ENCODE measurements around the gene RNF227. TPM values are rescaled to one million over a fixed set of nuclear protein-coding genes. Genes with fewer than 3 reads are reported as not detected.

Gene RNF227
- total and polyA plus RNA-seq, 2 of the 13 experiments (the other 11 are each of a cell fraction or from before 2014, with no cell fraction given) = 0.20 to 0.79 TPM

DNA sequence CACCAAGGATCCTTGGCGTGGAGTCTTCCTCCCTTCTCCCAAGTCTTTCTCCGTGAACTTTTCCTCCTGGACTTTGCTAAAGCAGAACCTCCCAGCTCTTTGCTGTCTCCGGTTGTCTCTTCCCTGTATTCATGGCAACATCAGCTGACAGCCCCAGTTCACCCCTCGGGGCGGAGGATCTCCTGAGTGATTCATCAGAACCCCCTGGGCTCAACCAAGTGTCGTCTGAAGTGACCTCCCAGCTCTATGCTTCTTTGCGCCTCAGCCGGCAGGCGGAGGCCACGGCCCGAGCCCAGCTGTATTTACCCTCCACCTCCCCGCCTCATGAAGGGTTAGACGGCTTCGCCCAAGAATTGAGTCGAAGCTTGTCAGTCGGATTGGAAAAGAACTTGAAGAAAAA is 16.9 kb upstream of the RNF227 start (continued):
- TF ChIP-seq, protein P1, sequence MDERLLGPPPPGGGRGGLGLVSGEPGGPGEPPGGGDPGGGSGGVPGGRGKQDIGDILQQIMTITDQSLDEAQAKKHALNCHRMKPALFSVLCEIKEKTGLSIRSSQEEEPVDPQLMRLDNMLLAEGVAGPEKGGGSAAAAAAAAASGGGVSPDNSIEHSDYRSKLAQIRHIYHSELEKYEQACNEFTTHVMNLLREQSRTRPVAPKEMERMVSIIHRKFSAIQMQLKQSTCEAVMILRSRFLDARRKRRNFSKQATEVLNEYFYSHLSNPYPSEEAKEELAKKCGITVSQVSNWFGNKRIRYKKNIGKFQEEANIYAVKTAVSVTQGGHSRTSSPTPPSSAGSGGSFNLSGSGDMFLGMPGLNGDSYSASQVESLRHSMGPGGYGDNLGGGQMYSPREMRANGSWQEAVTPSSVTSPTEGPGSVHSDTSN (CRISPR knock-in tag; IDR thresholded peaks at IDR 0.05) = peak; percentile 45; the same call in 1 of the 2 replicates
- no peak for TF ChIP-seq LCORL (IDR thresholded peaks at IDR 0.05)
- TF ChIP-seq LCORL (CRISPR knock-in tag; IDR thresholded peaks at IDR 0.05) = no peak
- TF ChIP-seq, protein P2, sequence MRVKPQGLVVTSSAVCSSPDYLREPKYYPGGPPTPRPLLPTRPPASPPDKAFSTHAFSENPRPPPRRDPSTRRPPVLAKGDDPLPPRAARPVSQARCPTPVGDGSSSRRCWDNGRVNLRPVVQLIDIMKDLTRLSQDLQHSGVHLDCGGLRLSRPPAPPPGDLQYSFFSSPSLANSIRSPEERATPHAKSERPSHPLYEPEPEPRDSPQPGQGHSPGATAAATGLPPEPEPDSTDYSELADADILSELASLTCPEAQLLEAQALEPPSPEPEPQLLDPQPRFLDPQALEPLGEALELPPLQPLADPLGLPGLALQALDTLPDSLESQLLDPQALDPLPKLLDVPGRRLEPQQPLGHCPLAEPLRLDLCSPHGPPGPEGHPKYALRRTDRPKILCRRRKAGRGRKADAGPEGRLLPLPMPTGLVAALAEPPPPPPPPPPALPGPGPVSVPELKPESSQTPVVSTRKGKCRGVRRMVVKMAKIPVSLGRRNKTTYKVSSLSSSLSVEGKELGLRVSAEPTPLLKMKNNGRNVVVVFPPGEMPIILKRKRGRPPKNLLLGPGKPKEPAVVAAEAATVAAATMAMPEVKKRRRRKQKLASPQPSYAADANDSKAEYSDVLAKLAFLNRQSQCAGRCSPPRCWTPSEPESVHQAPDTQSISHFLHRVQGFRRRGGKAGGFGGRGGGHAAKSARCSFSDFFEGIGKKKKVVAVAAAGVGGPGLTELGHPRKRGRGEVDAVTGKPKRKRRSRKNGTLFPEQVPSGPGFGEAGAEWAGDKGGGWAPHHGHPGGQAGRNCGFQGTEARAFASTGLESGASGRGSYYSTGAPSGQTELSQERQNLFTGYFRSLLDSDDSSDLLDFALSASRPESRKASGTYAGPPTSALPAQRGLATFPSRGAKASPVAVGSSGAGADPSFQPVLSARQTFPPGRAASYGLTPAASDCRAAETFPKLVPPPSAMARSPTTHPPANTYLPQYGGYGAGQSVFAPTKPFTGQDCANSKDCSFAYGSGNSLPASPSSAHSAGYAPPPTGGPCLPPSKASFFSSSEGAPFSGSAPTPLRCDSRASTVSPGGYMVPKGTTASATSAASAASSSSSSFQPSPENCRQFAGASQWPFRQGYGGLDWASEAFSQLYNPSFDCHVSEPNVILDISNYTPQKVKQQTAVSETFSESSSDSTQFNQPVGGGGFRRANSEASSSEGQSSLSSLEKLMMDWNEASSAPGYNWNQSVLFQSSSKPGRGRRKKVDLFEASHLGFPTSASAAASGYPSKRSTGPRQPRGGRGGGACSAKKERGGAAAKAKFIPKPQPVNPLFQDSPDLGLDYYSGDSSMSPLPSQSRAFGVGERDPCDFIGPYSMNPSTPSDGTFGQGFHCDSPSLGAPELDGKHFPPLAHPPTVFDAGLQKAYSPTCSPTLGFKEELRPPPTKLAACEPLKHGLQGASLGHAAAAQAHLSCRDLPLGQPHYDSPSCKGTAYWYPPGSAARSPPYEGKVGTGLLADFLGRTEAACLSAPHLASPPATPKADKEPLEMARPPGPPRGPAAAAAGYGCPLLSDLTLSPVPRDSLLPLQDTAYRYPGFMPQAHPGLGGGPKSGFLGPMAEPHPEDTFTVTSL (CRISPR knock-in tag; IDR thresholded peaks at IDR 0.05; ENCODE audit: borderline replicate concordance) = 0 out of 2 replicates have a peak, but pooled peaks have one; percentile 4
- TF ChIP-seq, protein P3, sequence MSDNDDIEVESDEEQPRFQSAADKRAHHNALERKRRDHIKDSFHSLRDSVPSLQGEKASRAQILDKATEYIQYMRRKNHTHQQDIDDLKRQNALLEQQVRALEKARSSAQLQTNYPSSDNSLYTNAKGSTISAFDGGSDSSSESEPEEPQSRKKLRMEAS (IDR thresholded peaks at IDR 0.05) = peak; percentile 65
- TF ChIP-seq KLF16 (CRISPR knock-in tag; IDR thresholded peaks at IDR 0.05) = no peak
- TF ChIP-seq IRF2 (CRISPR knock-in tag; IDR thresholded peaks at IDR 0.05) = 0 out of 2 replicates have a peak, but pooled peaks have one; percentile 15
- TF ChIP-seq ZNF761 (CRISPR knock-in tag; conservative IDR thresholded peaks at IDR 0.05) = no peak
- peak; percentile 82 for TF ChIP-seq ZNF777 (CRISPR knock-in tag; IDR thresholded peaks at IDR 0.05)
- no peak for TF ChIP-seq ZNF724P (CRISPR knock-in tag; IDR thresholded peaks at IDR 0.05; ENCODE audit: borderline replicate concordance)
- no peak for TF ChIP-seq ZFP90 (CRISPR knock-in tag; IDR thresholded peaks at IDR 0.05; ENCODE audit: borderline replicate concordance)
- TF ChIP-seq ZNF878 (CRISPR knock-in tag; IDR thresholded peaks at IDR 0.05) = 0 out of 2 replicates have a peak, but pooled peaks have one; percentile 25
- TF ChIP-seq JARID2 (CRISPR knock-in tag; IDR thresholded peaks at IDR 0.05; ENCODE audit: insufficient replicate concordance) = no peak
- TF ChIP-seq ZNF790 (CRISPR knock-in tag; IDR thresholded peaks at IDR 0.05; ENCODE audit: borderline replicate concordance) = no peak
- TF ChIP-seq, protein P4, sequence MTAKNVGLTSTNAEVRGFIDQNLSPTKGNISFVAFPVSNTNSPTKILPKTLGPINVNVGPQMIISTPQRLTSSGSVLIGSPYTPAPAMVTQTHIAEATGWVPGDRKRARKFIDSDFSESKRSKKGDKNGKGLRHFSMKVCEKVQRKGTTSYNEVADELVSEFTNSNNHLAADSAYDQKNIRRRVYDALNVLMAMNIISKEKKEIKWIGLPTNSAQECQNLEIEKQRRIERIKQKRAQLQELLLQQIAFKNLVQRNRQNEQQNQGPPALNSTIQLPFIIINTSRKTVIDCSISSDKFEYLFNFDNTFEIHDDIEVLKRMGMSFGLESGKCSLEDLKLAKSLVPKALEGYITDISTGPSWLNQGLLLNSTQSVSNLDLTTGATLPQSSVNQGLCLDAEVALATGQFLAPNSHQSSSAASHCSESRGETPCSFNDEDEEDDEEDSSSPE (CRISPR knock-in tag; IDR thresholded peaks at IDR 0.05) = 0 out of 2 replicates have a peak, but pooled peaks have one; percentile 34
- no peak for TF ChIP-seq MXI1 (IDR thresholded peaks at IDR 0.05; ENCODE audit: borderline replicate concordance, low read depth, low read length)
- no peak for TF ChIP-seq RCOR2 (CRISPR knock-in tag; IDR thresholded peaks at IDR 0.05)
- no peak for TF ChIP-seq KAT7 (CRISPR knock-in tag; IDR thresholded peaks at IDR 0.05; ENCODE audit: borderline replicate concordance)
- TF ChIP-seq, protein P5, sequence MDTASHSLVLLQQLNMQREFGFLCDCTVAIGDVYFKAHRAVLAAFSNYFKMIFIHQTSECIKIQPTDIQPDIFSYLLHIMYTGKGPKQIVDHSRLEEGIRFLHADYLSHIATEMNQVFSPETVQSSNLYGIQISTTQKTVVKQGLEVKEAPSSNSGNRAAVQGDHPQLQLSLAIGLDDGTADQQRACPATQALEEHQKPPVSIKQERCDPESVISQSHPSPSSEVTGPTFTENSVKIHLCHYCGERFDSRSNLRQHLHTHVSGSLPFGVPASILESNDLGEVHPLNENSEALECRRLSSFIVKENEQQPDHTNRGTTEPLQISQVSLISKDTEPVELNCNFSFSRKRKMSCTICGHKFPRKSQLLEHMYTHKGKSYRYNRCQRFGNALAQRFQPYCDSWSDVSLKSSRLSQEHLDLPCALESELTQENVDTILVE (CRISPR knock-in tag; IDR thresholded peaks at IDR 0.05) = no peak
- peak; percentile 23; the same call in 1 of the 2 replicates for TF ChIP-seq GATAD2A (CRISPR knock-in tag; IDR thresholded peaks at IDR 0.05)
